HEK293 (cell line): ENCODE results near the gene CACNG3.

Source experiments
- ATF2 ChIP-seq: fragments of 450-650 bp; formaldehyde crosslinking; IDR thresholded peaks from 2 replicates; pipeline ENCODE4 v1.5.1; 2016; ENCODE audit warnings: missing biosample characterization, missing genetic modification characterization, low read depth
- REST ChIP-seq: fragments of 450-650 bp; formaldehyde crosslinking; IDR thresholded peaks from 2 replicates; pipeline ENCODE4 v1.5.1; 2016; ENCODE audit warnings: missing biosample characterization, missing genetic modification characterization
- ZBTB21 ChIP-seq: fragments of 450-650 bp; formaldehyde crosslinking; IDR thresholded peaks from 2 replicates; pipeline ENCODE4 v1.5.1; 2017; ENCODE audit warnings: missing biosample characterization, missing genetic modification characterization
- ZBTB48 ChIP-seq: fragments of 450-650 bp; formaldehyde crosslinking; IDR thresholded peaks from 2 replicates; pipeline ENCODE4 v1.5.1; 2016; ENCODE audit warnings: missing biosample characterization, missing genetic modification characterization
- ZNF140 ChIP-seq: fragments of 450-650 bp; formaldehyde crosslinking; IDR thresholded peaks from 2 replicates; pipeline ENCODE4 v1.5.1; 2016; ENCODE audit warnings: missing biosample characterization, missing genetic modification characterization
- ZNF404 ChIP-seq: fragments of 450-650 bp; formaldehyde crosslinking; IDR thresholded peaks from 2 replicates; pipeline ENCODE4 v1.5.1; 2017; ENCODE audit warnings: missing biosample characterization, missing genetic modification characterization
- TF ChIP-seq, protein P1 (sequence below): fragments of 450-650 bp; formaldehyde crosslinking; IDR thresholded peaks from 2 replicates; pipeline ENCODE4 v1.5.1; 2016; ENCODE audit warnings: missing biosample characterization, missing genetic modification characterization
- TF ChIP-seq, protein P2 (sequence below): fragments of 450-650 bp; formaldehyde crosslinking; IDR thresholded peaks from 2 replicates; pipeline ENCODE4 v1.5.1; 2016; ENCODE audit warnings: missing biosample characterization, missing genetic modification characterization

DNA sequence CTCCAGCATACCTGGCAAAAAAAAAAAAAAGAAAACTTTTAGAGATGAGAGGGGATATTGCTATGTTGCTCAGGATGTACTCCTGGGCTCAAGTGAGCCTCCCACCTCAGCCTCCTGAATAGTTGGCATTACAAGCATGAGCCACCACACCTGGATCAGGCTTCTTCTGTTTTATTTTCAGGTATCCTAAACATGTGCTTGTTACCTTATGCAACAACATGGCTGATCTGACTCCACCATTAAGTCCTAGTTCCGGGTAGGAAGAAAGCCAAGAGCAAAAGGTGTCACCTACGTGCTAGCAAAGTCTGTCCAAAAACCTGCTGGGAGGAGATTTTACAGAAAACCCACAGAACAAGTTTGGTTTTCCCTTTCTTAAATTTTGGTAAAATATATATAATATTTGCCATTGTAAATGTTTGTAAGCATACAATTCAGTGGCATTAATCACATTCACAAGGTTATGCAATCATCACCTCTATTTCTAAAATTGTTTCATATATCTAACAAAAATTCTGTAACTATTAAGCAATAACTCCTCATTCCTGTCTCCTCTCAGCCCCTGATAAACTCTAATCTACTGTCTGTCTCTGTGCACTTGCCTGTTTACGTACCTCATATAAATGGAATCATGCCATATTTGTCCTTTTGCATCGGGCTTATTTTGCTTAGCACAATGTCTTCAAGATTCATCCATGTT is 9.1 kb upstream of the CACNG3 start:
- no peak for TF ChIP-seq ZNF140
- TF ChIP-seq ZBTB21 (tag by site-specific recombination): no peak
- TF ChIP-seq, protein P1, sequence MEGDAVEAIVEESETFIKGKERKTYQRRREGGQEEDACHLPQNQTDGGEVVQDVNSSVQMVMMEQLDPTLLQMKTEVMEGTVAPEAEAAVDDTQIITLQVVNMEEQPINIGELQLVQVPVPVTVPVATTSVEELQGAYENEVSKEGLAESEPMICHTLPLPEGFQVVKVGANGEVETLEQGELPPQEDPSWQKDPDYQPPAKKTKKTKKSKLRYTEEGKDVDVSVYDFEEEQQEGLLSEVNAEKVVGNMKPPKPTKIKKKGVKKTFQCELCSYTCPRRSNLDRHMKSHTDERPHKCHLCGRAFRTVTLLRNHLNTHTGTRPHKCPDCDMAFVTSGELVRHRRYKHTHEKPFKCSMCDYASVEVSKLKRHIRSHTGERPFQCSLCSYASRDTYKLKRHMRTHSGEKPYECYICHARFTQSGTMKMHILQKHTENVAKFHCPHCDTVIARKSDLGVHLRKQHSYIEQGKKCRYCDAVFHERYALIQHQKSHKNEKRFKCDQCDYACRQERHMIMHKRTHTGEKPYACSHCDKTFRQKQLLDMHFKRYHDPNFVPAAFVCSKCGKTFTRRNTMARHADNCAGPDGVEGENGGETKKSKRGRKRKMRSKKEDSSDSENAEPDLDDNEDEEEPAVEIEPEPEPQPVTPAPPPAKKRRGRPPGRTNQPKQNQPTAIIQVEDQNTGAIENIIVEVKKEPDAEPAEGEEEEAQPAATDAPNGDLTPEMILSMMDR: no peak
- TF ChIP-seq ATF2 (tag by site-specific recombination): no peak
- no peak for TF ChIP-seq ZNF404 (tag by site-specific recombination)
- no peak for TF ChIP-seq REST (tag by site-specific recombination)
- no peak for TF ChIP-seq ZBTB48
- TF ChIP-seq, protein P2, sequence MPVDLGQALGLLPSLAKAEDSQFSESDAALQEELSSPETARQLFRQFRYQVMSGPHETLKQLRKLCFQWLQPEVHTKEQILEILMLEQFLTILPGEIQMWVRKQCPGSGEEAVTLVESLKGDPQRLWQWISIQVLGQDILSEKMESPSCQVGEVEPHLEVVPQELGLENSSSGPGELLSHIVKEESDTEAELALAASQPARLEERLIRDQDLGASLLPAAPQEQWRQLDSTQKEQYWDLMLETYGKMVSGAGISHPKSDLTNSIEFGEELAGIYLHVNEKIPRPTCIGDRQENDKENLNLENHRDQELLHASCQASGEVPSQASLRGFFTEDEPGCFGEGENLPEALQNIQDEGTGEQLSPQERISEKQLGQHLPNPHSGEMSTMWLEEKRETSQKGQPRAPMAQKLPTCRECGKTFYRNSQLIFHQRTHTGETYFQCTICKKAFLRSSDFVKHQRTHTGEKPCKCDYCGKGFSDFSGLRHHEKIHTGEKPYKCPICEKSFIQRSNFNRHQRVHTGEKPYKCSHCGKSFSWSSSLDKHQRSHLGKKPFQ (tag by site-specific recombination): no peak
